Fibroblast of the aortic adventitia (primary cell): ENCODE measurements around the gene KCNJ6. TPM values are rescaled to one million over a fixed set of nuclear protein-coding genes. Genes with fewer than 3 reads are reported as not detected.
"Not testable (repeated sequence)": the region's sequence is repeated elsewhere in the genome, so short reads cannot be mapped to it uniquely, and the experiment has no call there.

Experiments used
- DNase-seq: peaks from one replicate; pipeline ENCODE4 v3.0.0-alpha.2; 2010; ENCODE audit warnings: low read depth
- H3K4me3 ChIP-seq: 2 replicates; pipeline ENCODE4 v1.5.1; 2011; ENCODE audit warnings: low read depth, mild to moderate bottlenecking, control low read depth, low read length, moderate library complexity
- total RNA-seq: library from RNA; depleted of rRNA; stranded (reverse); fragments of >200 nt; gene quantifications from 2 replicates; pipeline ENCODE4 v1.2.3, GENCODE V29; 2012; ENCODE audit warnings: low replicate concordance
- TF ChIP-seq, protein P1 (sequence below): IDR thresholded peaks from 2 replicates; pipeline ENCODE4 v1.5.1; 2011; ENCODE audit warnings: mild to moderate bottlenecking, low read length, control low read depth, inconsistent platforms; ENCODE audit not compliant: insufficient read depth

KCNJ6 gene
- total RNA-seq, 1 donor = under 0.01 TPM

DNA sequence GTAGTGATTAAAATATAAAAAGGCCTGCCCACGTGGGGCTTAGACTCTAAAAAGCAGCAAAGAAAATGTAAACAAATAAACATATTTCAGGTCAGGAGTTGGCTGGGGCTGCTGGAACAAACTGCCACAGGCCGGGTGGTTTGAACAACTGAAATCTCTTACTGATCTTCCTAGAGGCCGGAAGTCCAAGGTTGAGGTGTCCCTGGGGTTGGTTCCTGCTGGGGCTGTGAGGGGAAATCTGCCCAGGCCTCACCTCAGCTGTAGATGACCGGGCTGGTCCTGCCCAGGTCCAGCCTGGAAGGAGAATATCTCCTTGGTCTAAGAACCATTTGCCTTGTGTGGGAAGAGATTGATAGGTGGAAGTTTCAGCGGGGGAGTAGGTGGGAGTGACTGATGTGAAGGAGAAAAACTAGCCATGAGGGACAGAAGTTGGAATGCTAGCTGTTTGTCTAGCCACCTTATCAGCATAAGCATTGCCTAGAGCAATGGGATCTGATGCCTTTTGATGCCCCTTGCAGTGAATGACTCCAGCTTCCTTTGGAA, 328.6 kb downstream of the KCNJ6 start:
- no peak for DNase-seq
- TF ChIP-seq, protein P1, sequence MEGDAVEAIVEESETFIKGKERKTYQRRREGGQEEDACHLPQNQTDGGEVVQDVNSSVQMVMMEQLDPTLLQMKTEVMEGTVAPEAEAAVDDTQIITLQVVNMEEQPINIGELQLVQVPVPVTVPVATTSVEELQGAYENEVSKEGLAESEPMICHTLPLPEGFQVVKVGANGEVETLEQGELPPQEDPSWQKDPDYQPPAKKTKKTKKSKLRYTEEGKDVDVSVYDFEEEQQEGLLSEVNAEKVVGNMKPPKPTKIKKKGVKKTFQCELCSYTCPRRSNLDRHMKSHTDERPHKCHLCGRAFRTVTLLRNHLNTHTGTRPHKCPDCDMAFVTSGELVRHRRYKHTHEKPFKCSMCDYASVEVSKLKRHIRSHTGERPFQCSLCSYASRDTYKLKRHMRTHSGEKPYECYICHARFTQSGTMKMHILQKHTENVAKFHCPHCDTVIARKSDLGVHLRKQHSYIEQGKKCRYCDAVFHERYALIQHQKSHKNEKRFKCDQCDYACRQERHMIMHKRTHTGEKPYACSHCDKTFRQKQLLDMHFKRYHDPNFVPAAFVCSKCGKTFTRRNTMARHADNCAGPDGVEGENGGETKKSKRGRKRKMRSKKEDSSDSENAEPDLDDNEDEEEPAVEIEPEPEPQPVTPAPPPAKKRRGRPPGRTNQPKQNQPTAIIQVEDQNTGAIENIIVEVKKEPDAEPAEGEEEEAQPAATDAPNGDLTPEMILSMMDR = no peak
- H3K4me3 ChIP-seq = no peak overlapping the region

DNA sequence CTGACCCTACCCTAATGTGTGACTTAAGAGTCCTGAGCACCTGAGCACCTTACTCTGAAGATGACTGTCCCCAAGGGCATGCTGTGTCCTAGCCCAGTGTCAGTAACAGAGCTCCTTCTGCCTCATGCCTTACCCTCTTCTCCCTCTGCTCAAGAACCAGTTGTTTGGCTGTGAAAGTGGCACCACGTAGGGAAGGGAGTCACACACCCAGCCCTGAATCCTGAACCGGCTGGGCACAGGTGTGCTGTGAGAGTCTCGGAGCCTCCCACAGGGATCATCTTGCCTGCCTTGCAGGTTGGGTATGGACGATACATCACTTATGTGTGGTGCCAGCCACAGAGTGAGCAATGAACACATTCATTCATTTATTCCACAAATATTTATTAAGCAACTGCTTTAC, 329.1 kb downstream of the KCNJ6 start:
- DNase-seq = no peak
- H3K4me3 ChIP-seq = no peak overlapping the region
- TF ChIP-seq, protein P1 = no peak

DNA sequence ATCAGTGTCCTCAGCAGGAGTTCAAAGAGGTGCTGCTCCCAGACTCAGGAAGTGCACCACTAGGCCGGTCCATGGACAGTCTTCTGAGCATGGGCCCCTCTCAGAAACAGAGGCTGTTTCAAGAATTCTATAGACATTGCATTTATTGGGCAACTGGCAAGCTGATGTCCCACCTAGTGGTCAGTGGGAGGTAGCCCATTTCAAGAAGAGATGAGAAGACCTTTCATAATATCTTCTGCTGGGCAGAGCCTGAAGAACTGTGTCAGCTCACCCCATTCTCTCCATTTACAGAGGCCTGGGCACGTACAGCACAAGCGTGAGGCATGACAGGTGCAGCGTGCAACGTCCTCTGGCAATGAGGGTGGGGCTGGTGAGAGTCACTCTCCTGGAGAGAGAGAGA, 333.7 kb downstream of the KCNJ6 start:
- TF ChIP-seq, protein P1 = peak; percentile 82
- no peak overlapping the region for H3K4me3 ChIP-seq
- peak; percentile 77 for DNase-seq

DNA sequence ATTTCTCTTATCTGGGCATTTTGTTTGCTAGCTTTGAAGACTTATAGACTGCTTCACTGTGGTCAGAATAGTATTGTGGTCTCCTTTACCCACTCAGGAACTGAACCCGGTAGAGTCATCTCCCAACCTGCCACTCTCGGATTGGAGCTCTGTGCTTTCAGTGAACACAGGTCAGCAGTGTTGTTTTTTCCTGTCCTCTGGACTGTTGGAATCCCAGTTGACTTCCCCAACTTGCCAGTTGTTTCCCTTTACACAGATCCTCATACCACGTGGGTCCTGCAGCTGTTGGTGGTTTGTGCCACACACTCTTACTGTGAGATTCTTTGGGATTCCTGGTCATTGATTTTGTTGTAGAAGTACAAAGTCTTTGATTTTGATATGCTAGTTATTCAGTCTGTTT, 335.6 kb downstream of the KCNJ6 start:
- TF ChIP-seq, protein P1 = no peak
- H3K4me3 ChIP-seq = no peak overlapping the region
- no peak for DNase-seq

DNA sequence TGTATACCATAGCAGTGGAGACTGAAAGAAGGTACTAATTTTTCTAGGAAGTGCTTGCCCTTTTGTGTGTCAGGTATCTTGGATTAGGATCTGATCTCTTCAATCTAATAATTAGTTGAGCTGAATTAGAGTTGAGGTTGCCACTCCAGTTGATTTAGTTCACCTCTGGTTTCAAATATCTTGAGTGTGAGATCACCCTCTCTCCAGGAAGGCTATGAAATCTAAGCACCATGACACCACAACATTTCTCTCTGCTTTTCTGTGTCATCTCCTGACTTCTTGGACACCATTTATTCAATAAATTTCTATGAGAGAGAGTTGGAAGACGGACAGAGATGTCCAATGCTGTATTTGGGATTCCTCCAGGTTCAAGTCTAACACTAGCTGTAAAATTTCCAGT, 336.9 kb downstream of the KCNJ6 start:
- DNase-seq = no peak
- TF ChIP-seq, protein P1 = no peak
- H3K4me3 ChIP-seq = no peak overlapping the region

DNA sequence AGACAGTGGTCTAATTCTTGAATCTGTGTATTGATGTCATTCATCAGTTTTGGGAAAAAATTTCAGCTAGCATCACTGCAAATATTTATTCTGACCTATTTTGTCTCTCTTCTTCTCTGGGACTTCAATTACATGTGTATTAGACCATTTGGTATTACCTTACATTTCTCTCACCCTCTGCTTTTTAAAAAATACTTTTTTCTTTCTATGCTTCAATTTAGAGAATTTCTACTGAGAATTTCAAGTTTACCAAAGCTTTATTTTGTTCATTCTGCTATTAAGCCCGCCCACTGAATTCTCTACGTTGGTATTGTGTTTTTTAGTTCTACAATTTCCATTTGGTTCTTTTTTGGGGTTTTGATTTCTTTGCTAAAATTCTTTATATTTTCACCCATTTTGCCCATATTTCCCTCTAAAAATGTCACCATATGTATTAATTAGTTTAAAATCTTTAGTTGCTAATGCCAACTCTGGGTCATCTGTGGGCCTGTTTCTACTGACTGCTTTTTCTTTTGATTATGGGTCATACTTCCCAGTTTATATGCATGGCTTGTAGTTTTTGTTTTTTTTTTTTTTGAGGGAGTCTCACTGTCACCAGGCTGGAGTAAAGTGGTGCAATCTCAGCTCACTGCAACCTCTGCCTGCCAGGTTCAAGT, 337.7 kb downstream of the KCNJ6 start:
- TF ChIP-seq, protein P1 = no peak
- no peak for DNase-seq
- no peak overlapping the region for H3K4me3 ChIP-seq

DNA sequence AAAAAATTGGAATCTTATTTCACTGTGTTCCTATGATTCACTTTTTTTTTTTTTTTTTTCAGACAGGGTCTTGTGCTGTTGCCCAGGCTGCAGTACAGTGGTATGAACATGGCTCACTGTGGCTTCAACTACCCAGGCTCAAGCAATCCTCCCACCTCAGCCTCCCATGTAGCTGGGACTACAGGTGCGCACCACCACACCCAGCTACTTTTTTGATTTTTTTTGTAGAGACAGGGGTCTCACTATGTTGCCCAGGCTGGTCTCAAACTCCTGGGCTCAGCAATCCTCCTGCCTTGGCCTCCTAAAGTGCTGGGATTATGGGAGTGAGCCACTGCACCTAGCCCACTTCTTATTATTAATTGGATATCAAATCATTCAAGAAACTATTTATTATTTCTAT, 339.3 kb downstream of the KCNJ6 start:
- not testable (repeated sequence) for DNase-seq, H3K4me3 ChIP-seq
